Activated CD8-positive, alpha-beta memory T cell treated with anti-CD3 and anti-CD28 coated beads for 24 hours (primary cell): ENCODE data around the gene GCKR.
"Not testable (repeated sequence)": the region's sequence is repeated elsewhere in the genome, so short reads cannot be mapped to it uniquely, and the experiment has no call there.

ENCODE experiments used
- DNase-seq: peaks from one replicate; pipeline ENCODE4 v3.0.0-alpha.2; 2020

The GCKR gene

GRCh38 chr2:27518113-27518781 is 21.6 kb downstream of the GCKR start:
- no peak for DNase-seq

DNA sequence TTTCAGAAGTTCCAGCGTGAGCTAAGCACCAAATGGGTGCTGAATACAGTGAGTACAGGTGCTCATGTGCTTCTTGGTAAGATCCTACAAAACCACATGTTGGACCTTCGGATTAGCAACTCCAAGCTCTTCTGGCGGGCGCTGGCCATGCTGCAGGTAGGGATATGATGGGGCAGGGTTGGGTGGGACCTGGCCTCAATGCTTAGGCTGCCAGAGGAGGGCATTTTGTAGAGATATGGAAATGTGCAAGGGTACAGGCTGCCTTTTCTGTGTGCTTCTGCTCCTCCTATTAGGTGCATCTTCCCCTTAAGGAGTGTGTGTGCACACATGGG is 22.1 kb downstream of the GCKR start:
- no peak for DNase-seq

DNA sequence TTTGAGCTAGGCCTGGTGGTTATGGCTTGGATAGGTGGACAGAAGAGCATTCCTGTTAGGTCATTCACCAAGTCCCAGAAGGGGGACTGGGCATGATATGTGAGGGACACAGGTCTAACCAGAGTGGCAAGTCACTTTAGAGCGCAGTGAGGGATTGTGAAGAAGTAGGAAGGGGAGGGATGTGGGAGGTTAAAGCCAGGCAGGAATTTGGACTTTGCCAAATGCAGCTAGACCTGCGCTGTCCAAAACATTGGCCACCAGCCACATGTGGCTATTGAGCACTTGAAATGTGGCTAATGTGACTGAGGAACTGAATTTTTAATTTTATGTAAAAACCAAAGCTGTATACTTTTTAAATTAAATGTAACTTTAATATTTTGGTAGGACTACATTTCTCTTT is 23.7 kb downstream of the GCKR start:
- DNase-seq: no peak

- DNase-seq: no peak
Observed at GRCh38 chr2:27522400-27522945, 25.8 kb downstream of the GCKR start.

- no peak for DNase-seq
Observed at GRCh38 chr2:27527182-27527581, 30.5 kb downstream of the GCKR start.

- no peak for DNase-seq
Observed at GRCh38 chr2:27531983-27532382, 35.3 kb downstream of the GCKR start.

GRCh38 chr2:27537287-27537686 is 40.6 kb downstream of the GCKR start:
- DNase-seq: no peak

DNA sequence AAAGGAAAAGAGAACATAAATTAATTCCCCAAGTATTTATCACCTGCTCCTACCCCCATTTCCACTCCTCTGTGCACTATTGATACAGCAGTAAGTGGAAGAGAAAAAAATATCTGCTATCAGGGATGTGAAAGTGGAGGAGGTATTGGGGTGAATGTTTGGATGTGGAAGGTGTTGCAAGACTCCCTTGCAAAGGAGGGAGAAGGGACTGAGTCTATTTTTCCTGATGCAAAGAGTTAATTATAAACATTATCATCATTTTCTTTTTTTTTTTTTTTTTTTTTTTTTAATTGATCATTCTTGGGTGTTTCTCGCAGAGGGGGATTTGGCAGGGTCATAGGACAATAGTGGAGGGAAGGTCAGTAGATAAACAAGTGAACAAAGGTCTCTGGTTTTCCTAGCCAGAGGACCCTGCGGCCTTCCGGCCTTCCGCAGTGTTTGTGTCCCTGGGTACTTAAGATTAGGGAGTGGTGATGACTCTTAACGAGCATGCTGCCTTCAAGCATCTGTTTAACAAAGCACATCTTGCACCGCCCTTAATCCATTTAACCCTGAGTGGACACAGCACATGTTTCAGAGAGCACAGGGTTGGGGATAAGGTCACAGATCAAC is 42.3 kb downstream of the GCKR start:
- DNase-seq: not testable (repeated sequence)

DNA sequence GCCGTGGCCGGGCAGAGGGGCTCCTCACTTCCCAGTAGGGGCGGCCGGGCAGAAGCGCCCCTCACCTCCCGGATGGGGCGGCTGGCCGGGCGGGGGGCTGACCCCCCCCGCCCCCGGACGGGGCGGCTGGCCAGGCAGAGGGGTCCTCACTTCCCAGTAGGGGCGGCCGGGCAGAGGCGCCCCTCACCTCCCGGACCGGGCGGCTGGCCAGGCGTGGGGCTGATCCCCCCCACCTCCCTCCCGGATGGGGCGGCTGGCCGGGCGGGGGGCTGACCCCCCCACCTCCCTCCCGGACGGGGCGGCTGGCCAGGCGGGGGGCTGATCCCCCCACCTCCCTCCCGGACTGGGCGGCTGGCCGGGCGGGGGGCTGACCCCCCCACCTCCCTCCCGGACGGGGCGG is 43.0 kb downstream of the GCKR start:
- DNase-seq: not testable (repeated sequence)

- DNase-seq: no peak
Observed at GRCh38 chr2:27544143-27544821, 47.6 kb downstream of the GCKR start.

DNA sequence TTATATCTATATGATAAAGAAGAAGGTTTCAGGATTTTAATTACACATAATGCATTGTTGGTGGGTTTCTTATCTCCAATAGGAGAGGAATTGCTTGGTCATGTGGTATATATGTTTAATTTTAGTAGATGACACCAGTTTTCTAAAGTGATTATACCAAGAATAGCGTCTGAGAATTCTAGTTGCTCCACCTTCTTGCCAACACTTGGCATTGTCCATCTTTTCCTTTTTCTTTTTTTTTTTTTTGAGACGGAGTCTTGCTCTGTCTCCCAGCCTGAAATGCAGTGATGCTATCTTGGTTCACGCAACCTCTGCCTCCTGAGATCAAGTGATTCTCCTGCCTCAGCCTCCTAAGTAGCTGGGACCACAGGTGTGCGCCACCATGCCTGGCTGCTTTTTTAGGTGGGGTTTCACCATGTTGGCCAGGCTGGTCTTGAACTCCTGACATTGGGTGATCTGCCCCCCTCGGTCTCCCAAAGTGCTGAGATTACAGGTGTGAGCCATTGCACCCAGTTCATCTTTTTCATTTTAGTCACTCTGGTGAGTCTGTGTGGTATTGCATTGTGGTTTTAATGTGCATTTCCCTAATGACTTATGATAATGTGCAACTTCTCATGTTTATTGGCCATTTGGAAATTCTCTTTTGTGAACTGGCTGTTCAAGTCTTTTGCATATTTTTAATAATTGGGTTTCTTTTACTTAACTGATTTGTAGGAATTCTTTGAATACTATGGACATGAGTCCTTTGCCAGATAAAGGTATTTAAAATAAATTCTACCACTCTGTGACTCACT is 48.9 kb downstream of the GCKR start:
- DNase-seq: no peak

GRCh38 chr2:27549303-27549702 is 52.7 kb downstream of the GCKR start:
- no peak for DNase-seq

GRCh38 chr2:27551514-27551913 is 54.9 kb downstream of the GCKR start:
- no peak for DNase-seq

GRCh38 chr2:27552941-27553340 is 56.3 kb downstream of the GCKR start:
- no peak for DNase-seq

DNA sequence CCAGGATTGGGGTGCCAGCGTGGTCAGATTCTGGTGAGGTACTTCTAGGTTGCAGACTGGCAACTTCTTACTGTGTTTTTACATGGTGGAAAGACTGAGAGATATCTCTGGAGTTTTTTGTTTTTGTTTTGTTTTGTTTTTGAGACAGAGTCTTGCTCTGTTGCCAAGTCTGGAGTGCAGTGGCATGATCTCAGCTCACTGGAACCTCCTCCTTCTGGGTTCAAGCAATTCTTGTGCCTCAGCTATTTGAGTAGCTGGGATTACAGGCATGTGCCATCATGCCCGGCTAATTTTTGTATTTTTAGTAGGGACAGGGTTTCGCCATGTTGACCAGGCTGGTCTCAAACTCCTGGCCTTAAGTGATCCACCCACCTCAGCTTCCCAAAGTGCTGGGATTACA is 57.8 kb downstream of the GCKR start:
- DNase-seq: not testable (repeated sequence)

DNA sequence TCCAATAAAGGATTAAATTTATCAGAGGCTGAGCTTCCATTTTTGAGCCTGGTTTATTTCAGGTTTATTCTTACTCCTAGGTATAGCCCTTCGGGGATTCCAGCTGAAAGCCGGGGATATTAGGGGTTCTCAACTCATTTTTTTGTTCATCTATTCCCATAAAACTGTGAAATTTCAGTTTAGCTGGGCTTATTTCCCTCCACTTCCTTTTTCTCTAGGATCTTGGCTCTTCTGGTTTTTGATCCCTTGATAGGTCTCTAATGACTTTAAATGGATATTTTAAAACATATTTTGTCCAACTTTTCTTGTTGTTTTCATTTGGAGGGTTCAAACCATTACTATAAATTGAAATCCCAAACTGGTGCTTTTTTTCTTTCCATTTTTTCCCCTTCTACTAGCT is 62.6 kb downstream of the GCKR start:
- DNase-seq: no peak

GRCh38 chr2:27561060-27561459 is 64.4 kb downstream of the GCKR start:
- DNase-seq: no peak

DNA sequence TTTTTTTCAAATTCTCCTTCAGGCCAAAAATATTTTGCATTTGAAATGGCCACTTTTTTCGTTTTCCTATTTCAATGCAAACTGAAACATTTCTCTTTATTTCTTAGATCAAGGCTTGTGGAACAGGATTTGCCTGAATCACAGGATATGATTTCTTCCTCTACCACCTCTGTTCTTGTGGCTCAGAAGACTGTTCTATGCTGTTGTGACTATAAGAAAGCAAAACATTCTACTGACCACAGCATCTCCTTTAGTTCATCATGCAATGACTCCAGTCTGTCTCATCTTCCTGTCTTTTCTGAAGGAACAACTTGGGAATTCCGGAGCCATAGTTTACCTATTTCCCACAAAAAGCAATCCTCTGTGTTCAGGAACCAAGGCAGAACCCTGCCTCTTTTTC is 70.0 kb downstream of the GCKR start:
- no peak for DNase-seq

DNA sequence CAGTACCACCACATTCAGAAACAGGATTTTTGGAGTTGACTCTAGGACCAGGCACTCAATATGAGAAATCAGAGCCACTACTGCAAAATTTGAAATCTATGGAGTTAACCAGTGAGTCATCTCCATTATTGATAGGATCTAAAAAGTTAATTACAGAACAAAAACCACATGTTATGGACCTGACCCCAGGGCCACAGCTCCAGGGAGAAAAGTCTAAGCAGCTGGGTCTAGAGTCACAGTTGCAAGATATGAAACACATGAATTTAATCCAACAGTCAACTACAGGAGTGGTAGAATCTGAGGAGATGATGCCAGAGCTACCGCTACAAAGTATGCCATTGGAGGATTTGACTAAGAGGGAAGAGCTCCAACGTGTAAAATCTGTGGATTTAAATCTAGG is 72.8 kb downstream of the GCKR start:
- DNase-seq: no peak

DNA sequence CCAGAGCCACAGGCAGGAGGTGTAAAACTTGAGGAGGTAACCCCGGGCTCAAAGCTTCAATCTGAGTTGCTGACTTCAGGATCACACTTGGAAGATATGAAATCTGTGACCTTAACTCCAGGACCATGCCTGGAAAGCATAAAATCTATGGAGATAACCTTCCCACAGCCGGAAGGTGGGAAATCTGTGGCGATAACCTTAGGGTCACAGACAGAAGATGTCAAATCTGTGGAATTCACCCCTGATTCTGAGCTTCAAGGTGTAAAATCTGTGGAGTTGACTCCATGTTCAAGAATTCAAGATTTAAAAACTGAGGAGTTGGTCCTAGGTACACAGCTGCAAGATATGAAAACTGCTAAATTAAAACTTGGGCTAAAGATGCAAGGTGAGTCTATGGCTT is 74.6 kb downstream of the GCKR start:
- DNase-seq: no peak

GRCh38 chr2:27571681-27572080 is 75.0 kb downstream of the GCKR start:
- DNase-seq: no peak

GRCh38 chr2:27572439-27572838 is 75.8 kb downstream of the GCKR start:
- no peak for DNase-seq

DNA sequence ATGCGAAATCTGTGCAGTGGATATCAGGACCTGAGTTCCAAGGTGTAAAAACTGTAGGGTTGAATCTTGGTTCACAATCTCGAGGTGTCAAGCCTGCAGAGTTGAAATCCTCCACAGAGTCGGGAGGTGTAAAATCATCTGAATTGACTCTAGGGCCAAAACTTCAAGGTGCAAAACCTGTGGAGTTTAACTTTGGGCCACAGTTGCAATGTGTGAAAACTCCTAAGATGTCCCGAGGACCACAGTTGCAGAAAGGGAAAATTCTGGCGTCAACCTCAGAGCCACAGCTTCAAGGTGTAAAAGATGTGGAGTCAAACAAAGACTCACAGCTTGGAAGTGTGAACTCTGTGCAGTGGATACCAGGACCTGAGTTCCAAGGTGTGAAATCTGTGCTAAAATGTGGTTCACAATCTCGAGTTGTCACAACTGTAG is 76.4 kb downstream of the GCKR start:
- DNase-seq: no peak
